GM12872 (cell line): Measurements from ENCODE around the gene MSS51.

Source experiments
- TF ChIP-seq, protein P1 (sequence below): IDR thresholded peaks from 3 replicates; pipeline ENCODE4 v1.5.1; 2011; ENCODE audit warnings: low read depth, mild to moderate bottlenecking, low read length, moderate library complexity; ENCODE audit not compliant: insufficient read depth

MSS51 gene

DNA sequence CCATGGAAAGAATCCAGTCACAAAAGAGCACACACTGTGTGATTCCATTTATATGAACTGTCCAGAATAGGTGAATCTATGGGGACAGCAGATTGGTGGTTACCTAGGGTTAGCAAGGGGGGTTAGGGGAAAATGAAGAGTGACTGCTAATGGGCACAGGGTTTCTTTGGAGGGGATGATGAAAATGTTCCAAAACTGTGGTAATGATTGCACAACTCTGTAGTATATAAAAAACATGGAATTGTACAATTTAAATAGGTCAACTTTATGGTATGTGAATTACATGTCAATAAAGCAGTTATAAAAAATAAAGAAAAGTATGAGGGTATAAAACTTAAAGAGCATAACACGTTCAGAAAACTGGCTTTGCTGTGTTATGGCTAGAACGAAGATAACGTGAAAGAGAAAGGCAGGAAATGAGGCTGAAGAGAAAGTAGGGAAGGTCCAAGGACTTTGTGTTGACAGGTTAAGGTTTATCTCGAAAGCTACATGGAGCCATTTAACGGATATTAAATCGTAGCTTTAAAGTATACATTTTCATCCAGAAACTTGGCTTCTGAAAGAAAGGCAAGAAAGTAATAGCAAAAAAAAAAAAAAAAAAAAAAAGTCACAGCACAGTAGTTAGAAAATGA is 26.4 kb upstream of the MSS51 start:
- TF ChIP-seq, protein P1, sequence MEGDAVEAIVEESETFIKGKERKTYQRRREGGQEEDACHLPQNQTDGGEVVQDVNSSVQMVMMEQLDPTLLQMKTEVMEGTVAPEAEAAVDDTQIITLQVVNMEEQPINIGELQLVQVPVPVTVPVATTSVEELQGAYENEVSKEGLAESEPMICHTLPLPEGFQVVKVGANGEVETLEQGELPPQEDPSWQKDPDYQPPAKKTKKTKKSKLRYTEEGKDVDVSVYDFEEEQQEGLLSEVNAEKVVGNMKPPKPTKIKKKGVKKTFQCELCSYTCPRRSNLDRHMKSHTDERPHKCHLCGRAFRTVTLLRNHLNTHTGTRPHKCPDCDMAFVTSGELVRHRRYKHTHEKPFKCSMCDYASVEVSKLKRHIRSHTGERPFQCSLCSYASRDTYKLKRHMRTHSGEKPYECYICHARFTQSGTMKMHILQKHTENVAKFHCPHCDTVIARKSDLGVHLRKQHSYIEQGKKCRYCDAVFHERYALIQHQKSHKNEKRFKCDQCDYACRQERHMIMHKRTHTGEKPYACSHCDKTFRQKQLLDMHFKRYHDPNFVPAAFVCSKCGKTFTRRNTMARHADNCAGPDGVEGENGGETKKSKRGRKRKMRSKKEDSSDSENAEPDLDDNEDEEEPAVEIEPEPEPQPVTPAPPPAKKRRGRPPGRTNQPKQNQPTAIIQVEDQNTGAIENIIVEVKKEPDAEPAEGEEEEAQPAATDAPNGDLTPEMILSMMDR, result no peak

DNA sequence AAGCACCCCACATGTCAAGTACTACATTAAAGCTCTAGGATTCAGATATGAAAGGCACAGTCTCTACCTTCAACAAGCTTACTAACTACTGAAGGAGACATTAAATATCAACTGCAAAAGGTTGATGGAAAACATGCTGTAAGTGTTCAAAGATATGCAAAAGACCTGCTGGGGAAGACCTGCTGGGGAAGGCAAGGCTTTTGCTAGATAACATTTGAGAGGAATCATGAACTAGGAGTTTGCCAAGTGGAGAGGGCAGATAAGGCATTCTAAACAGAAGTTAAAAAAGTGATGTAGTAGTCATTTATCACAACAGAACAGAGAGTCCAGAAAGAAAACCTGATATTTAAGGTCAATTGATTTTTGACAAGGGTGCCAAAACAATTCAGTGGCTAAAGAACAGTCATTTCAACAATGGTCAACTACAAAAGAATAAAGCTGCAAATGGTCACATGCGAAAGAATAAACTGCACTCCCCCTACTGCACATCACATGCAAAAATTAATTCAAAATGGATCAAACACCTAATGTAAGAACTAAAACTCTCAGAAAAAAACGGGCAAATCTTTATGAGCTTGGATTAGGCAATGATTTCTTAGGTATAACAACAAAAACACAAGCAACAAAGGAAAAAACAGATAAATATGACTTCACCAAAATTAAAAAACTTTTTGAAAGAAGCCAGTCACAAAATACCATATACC is 23.0 kb upstream of the MSS51 start:
- TF ChIP-seq, protein P1, result no peak

DNA sequence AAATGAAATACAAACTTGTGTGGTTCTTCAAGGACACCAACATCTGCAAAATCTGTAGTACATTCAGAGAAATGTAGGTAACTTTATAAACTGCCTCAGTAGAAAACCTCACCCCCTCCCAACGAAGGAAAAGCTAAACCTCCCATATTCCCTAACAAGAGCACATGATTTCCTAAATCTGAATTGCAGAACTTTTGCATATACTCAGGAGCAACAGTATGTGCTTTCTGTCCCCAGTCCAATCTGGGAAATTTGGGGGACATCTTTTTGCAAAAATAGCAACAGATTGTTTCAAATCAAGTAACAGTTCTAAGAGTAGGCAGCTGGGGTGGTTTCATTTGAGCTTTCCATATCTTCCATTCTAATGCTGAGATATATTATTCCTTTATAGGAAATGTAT is 15.8 kb upstream of the MSS51 start:
- TF ChIP-seq, protein P1, result no peak

DNA sequence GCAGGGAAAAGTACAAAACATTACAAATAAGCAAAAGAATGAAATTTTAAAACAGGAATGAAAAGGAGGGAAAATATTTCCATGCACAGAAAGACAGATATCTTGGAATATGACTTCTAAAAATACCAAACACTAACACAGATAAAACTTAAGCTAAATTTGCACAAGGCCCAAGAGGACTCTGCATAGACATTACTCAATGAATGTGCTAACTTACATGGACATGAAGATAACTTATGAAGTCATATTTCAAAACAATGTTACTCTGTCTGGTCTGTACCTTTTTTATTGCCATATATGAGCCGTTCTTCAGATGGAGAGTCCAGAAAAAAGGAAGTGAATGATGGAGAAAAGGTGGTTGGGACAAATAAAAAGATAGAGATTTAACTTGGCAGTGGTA is 15.0 kb upstream of the MSS51 start:
- TF ChIP-seq, protein P1, result no peak

DNA sequence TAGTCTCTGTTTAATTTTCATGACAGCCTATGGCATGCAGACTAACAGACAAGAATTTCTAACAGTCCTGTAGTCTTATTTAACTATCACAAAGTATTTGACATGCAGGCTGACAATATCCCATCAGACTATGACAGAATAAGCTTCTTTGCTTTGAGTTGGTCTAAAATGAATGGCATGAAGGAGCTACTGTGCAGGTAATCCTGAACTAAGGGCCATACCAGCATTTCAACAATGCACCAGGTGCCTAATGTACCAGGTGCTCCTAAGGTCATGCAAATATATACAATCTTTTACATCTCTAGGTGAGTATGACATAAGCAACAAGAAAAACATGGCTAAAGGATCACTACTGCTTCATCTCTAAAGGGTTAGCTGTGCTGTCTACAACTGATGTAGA is 13.6 kb upstream of the MSS51 start:
- TF ChIP-seq, protein P1, result no peak

DNA sequence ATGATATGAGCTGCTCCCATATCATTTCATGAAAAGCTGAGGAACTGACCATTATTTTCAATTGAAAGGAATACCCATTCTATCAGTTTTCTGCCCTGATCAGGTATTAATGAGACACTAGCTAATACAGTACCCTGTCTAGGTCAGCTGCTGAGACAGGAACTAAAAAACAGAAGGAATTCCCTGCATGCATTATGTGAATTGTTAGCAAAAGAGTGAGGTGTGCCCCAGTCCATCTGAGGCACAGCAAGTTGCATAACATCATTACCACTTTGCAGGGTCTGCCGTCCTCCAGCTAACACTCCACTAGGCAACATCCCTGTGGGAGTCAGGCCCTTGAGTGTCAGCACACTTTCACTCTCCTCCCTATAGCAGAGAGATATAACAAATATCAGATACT is 11.1 kb upstream of the MSS51 start:
- TF ChIP-seq, protein P1, result no peak

DNA sequence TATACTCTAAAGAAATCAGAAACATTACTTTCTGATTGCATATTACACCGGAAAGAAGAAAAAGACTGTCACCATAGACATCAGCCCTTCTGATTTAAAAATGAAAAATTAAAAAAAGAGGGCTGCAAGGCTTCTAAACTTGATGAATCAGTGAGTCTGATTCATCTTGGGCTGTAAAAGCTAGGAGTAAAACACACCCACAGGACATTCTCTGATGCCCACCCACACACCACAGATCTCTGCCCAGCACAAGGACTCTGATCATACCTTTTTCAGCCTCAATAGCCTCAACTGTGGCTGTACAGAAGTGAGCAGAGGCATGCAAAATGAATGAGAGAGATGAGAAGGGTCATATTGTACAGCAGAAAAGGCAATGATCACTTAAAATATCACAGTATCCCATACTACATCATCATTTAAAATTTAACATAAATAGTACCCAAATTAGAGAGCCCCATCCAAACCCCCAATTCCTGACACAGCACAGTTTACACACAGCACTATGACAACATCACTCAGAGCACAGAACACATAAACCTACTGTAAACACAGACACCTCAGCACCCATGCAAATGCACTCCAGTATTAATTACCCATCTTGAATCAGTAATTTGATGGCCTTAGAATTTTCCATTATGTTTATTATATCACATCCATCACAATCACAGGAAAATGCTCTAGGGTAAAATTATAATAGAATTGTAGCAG is 6.4 kb upstream of the MSS51 start:
- TF ChIP-seq, protein P1, result no peak
